Measurements from ENCODE around the gene LRRC41. TPM values are rescaled to one million over a fixed set of nuclear protein-coding genes. Genes with fewer than 3 reads are reported as not detected.

LRRC41 gene
- total and polyA plus RNA-seq, 7 experiments from 2014 or later: 34.4 to 63.4 (median 40.4) TPM

- H3K4me1 Mint-ChIP-seq: peaks cover 0 to 9% (median 0%) of the 10 kb centered on the region in 7 donors
- intact Hi-C loops (cut with micrococcal nuclease): no loop called here
- no peak overlapping the region for H3K4me3 Mint-ChIP-seq
- H3K27ac ChIP-seq (ENCODE audit: low read depth, low read length): no peak overlapping the region
- DNase-seq (no peak), ATAC-seq (no peak)
- no peaks in the 10 kb centered on the region for H3K27me3 Mint-ChIP-seq
- no peaks in the 10 kb centered on the region for H3K9me3 ChIP-seq (ENCODE audit: control insufficient read depth in 2 of 3, low read length in 3 of 3)
- H3K9me3 Mint-ChIP-seq: no peaks in the 10 kb centered on the region
- no peak overlapping the region for H3K4me3 ChIP-seq (ENCODE audit: low read length)
- no peaks in the 10 kb centered on the region for H3K4me1 ChIP-seq (ENCODE audit: control insufficient read depth in 2 of 2, insufficient read depth in 2 of 2, low read length in 2 of 2)
- H3K27me3 ChIP-seq (ENCODE audit: control insufficient read depth in 2 of 2, insufficient read depth in 2 of 2, low read length in 2 of 2): no peaks in the 10 kb centered on the region
- peaks cover 0 to 18% (median 0%) of the 10 kb centered on the region in 3 experiments for H3K36me3 ChIP-seq (ENCODE audit: control insufficient read depth in 2 of 3, insufficient read depth in 3 of 3, low read length in 3 of 3)
- POLR2A ChIA-PET: no interaction called here
- CTCF ChIA-PET: interaction anchor here (0.6 to 0.7 kb wide), 2 partner anchors 67 to 473 kb away, joined by 3 read pairs; no protein-coding TSS in a partner anchor
- H3K27ac Mint-ChIP-seq: no peak overlapping the region
- H3K36me3 Mint-ChIP-seq: peaks cover 0 to 31% (median 0%) of the 10 kb centered on the region in 5 donors
Observed at GRCh38 chr1:46274225-46275029, 29.0 kb downstream of the LRRC41 start.

GRCh38 chr1:46268578-46268977 lies 34.8 kb downstream of the LRRC41 start:
- ATAC-seq: no peak
- Mint-ChIP-seq H3K27me3 (no peaks in the 10 kb centered on the region), H3K27ac (no peak overlapping the region), H3K9me3 (no peaks in the 10 kb centered on the region), H3K36me3 (peaks cover 0 to 24% (median 8%) of the 10 kb centered on the region in 5 donors), H3K4me3 (no peak overlapping the region), H3K4me1 (peaks cover 0 to 6% (median 0%) of the 10 kb centered on the region in 7 donors)
- ChIA-PET POLR2A (no interaction called here), CTCF (no interaction called here)
- intact Hi-C loops (cut with micrococcal nuclease): no loop called here
- Histone ChIP-seq H3K9me3 (ENCODE audit: control insufficient read depth in 2 of 3, low read length in 3 of 3) (no peaks in the 10 kb centered on the region), H3K36me3 (ENCODE audit: control insufficient read depth in 2 of 3, insufficient read depth in 3 of 3, low read length in 3 of 3) (no peaks in the 10 kb centered on the region), H3K27me3 (ENCODE audit: control insufficient read depth in 2 of 2, insufficient read depth in 2 of 2, low read length in 2 of 2) (no peaks in the 10 kb centered on the region), H3K27ac (ENCODE audit: low read depth, low read length) (no peak overlapping the region), H3K4me3 (ENCODE audit: low read length) (no peak overlapping the region), H3K4me1 (ENCODE audit: control insufficient read depth in 2 of 2, insufficient read depth in 2 of 2, low read length in 2 of 2) (no peaks in the 10 kb centered on the region)
- no peak for DNase-seq

- H3K4me1 ChIP-seq (ENCODE audit: control insufficient read depth in 2 of 2, insufficient read depth in 2 of 2, low read length in 2 of 2): no peaks in the 10 kb centered on the region
- intact Hi-C loops (cut with micrococcal nuclease): no loop called here
- no peaks in the 10 kb centered on the region for H3K27me3 ChIP-seq (ENCODE audit: control insufficient read depth in 2 of 2, insufficient read depth in 2 of 2, low read length in 2 of 2)
- Mint-ChIP-seq H3K4me1 (peaks cover 0 to 6% (median 0%) of the 10 kb centered on the region in 7 donors), H3K36me3 (peaks cover 0 to 22% (median 7%) of the 10 kb centered on the region in 5 donors), H3K9me3 (no peaks in the 10 kb centered on the region), H3K27me3 (no peaks in the 10 kb centered on the region), H3K4me3 (no peak overlapping the region), H3K27ac (no peak overlapping the region)
- ATAC-seq (no peak), DNase-seq (no peak)
- POLR2A ChIA-PET: interaction anchor here (1.4 kb wide), 1 partner anchor 21 kb away, joined by 3 read pairs; no protein-coding TSS in a partner anchor
- CTCF ChIA-PET: no interaction called here
- no peaks in the 10 kb centered on the region for H3K9me3 ChIP-seq (ENCODE audit: control insufficient read depth in 2 of 3, low read length in 3 of 3)
- no peak overlapping the region for H3K4me3 ChIP-seq (ENCODE audit: low read length)
- H3K36me3 ChIP-seq (ENCODE audit: control insufficient read depth in 2 of 3, insufficient read depth in 3 of 3, low read length in 3 of 3): no peaks in the 10 kb centered on the region
- no peak overlapping the region for H3K27ac ChIP-seq (ENCODE audit: low read depth, low read length)
Observed at GRCh38 chr1:46263146-46263545, 40.3 kb downstream of the LRRC41 start.

GRCh38 chr1:46262508-46262907 lies 40.9 kb downstream of the LRRC41 start:
- H3K9me3 Mint-ChIP-seq: no peaks in the 10 kb centered on the region
- H3K9me3 ChIP-seq (ENCODE audit: control insufficient read depth in 2 of 3, low read length in 3 of 3): no peaks in the 10 kb centered on the region
- H3K4me3 Mint-ChIP-seq: no peak overlapping the region
- H3K4me1 ChIP-seq (ENCODE audit: control insufficient read depth in 2 of 2, insufficient read depth in 2 of 2, low read length in 2 of 2): no peaks in the 10 kb centered on the region
- no peak overlapping the region for H3K27ac Mint-ChIP-seq
- no peaks in the 10 kb centered on the region for H3K27me3 ChIP-seq (ENCODE audit: control insufficient read depth in 2 of 2, insufficient read depth in 2 of 2, low read length in 2 of 2)
- H3K4me1 Mint-ChIP-seq: peaks cover 0 to 6% (median 0%) of the 10 kb centered on the region in 7 donors
- ATAC-seq (no peak), DNase-seq (no peak)
- peaks cover 0 to 23% (median 7%) of the 10 kb centered on the region in 5 donors for H3K36me3 Mint-ChIP-seq
- no peak overlapping the region for H3K27ac ChIP-seq (ENCODE audit: low read depth, low read length)
- no peak overlapping the region for H3K4me3 ChIP-seq (ENCODE audit: low read length)
- ChIA-PET POLR2A (interaction anchor here (1.4 kb wide), 1 partner anchor 21 kb away, joined by 3 read pairs; no protein-coding TSS in a partner anchor), CTCF (no interaction called here)
- H3K27me3 Mint-ChIP-seq: no peaks in the 10 kb centered on the region
- intact Hi-C loops (cut with micrococcal nuclease): no loop called here
- no peaks in the 10 kb centered on the region for H3K36me3 ChIP-seq (ENCODE audit: control insufficient read depth in 2 of 3, insufficient read depth in 3 of 3, low read length in 3 of 3)

GRCh38 chr1:46256523-46256922 lies 46.9 kb downstream of the LRRC41 start:
- Histone ChIP-seq H3K27ac (ENCODE audit: low read depth, low read length) (no peak overlapping the region), H3K4me3 (ENCODE audit: low read length) (no peak overlapping the region), H3K9me3 (ENCODE audit: control insufficient read depth in 2 of 3, low read length in 3 of 3) (no peaks in the 10 kb centered on the region), H3K27me3 (ENCODE audit: control insufficient read depth in 2 of 2, insufficient read depth in 2 of 2, low read length in 2 of 2) (no peaks in the 10 kb centered on the region), H3K4me1 (ENCODE audit: control insufficient read depth in 2 of 2, insufficient read depth in 2 of 2, low read length in 2 of 2) (no peaks in the 10 kb centered on the region), H3K36me3 (ENCODE audit: control insufficient read depth in 2 of 3, insufficient read depth in 3 of 3, low read length in 3 of 3) (no peaks in the 10 kb centered on the region)
- no peak overlapping the region for H3K4me3 Mint-ChIP-seq
- H3K9me3 Mint-ChIP-seq: no peaks in the 10 kb centered on the region
- CTCF ChIA-PET: no interaction called here
- H3K4me1 Mint-ChIP-seq: peaks cover 0 to 23% (median 0%) of the 10 kb centered on the region in 7 donors
- no peak overlapping the region for H3K27ac Mint-ChIP-seq
- H3K27me3 Mint-ChIP-seq: no peaks in the 10 kb centered on the region
- DNase-seq (no peak), ATAC-seq (no peak)
- POLR2A ChIA-PET: no interaction called here
- intact Hi-C loops (cut with micrococcal nuclease): no loop called here
- H3K36me3 Mint-ChIP-seq: peaks cover 0 to 31% (median 0%) of the 10 kb centered on the region in 5 donors

GRCh38 chr1:46254668-46255067 lies 48.7 kb downstream of the LRRC41 start:
- ChIA-PET CTCF (no interaction called here), POLR2A (no interaction called here)
- intact Hi-C loops (cut with micrococcal nuclease): no loop called here
- no peaks in the 10 kb centered on the region for H3K9me3 Mint-ChIP-seq
- Histone ChIP-seq H3K27ac (ENCODE audit: low read depth, low read length) (no peak overlapping the region), H3K36me3 (ENCODE audit: control insufficient read depth in 2 of 3, insufficient read depth in 3 of 3, low read length in 3 of 3) (no peaks in the 10 kb centered on the region), H3K4me3 (ENCODE audit: low read length) (no peak overlapping the region), H3K4me1 (ENCODE audit: control insufficient read depth in 2 of 2, insufficient read depth in 2 of 2, low read length in 2 of 2) (no peaks in the 10 kb centered on the region), H3K27me3 (ENCODE audit: control insufficient read depth in 2 of 2, insufficient read depth in 2 of 2, low read length in 2 of 2) (no peaks in the 10 kb centered on the region), H3K9me3 (ENCODE audit: control insufficient read depth in 2 of 3, low read length in 3 of 3) (no peaks in the 10 kb centered on the region)
- no peak overlapping the region for H3K27ac Mint-ChIP-seq
- no peak for DNase-seq
- ATAC-seq: no peak
- peaks cover 0 to 21% (median 0%) of the 10 kb centered on the region in 7 donors for H3K4me1 Mint-ChIP-seq
- H3K36me3 Mint-ChIP-seq: peaks cover 0 to 29% (median 0%) of the 10 kb centered on the region in 5 donors
- H3K27me3 Mint-ChIP-seq: no peaks in the 10 kb centered on the region
- H3K4me3 Mint-ChIP-seq: no peak overlapping the region
